Stimulated activated CD4-positive, alpha-beta T cell treated with anti-CD3 and anti-CD28 coated beads, TNF-alpha, amount 100 ng/mL, for 1 hour (primary cell): ENCODE data around the gene THOC6.

Experiments used
- DNase-seq, 3 donors: peaks; one replicate each; pipeline ENCODE4 v3.0.0-alpha.2; 2020; ENCODE audit warnings: low read depth in 3 of 3, low spot score in 1 of 3

Gene THOC6

DNA sequence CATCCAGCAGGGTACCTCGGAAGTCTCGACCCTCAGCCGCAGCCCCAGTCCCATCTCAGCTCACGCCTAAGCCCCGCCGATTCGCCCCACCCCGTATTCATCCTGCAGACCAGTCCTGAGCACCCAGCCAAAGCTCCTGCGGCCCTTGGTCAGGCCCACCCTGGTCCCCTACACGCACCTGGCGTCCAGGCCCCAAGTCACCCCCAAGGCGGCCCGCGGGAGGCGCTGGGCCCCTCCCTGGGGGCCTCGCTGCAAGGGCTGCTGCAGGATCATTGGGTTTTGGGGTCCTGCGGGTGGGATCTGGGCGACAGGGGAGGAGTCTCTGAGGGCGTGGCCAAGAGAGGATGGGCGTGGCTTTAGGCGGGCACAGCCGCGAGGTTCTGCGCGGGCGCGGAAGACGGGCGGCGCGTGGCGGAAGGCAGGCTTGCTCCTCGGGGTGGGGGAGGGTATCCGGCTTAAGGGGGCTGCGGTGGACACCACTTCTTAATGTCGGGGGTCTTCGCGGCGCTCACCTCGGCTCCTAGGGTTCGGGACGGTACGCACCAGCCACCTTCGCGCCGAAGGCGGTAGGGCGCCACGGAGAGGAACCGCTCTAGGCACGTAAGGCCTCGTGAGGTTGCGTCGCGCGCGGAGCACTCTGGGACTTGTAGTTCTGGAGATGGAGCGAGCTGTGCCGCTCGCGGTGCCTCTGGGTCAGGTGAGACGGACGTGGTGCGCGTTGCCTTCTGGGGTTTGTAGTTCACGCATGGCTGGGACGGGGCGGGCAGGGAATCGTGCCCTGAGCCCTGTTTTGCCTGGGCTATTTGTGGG lies at the start of gene THOC6, which contains the start of gene HCFC1R1:
THOC6 (plus strand) TSS at position 367 of the 810 bp plus-strand sequence; CDS start at position 659, 292 bp downstream.
HCFC1R1 (minus strand) TSS at position 274 of the 810 bp plus-strand sequence; CDS start at position 273, 1 bp downstream.
- DNase-seq = peak; percentile 79 to 88 (median 87)

DNA sequence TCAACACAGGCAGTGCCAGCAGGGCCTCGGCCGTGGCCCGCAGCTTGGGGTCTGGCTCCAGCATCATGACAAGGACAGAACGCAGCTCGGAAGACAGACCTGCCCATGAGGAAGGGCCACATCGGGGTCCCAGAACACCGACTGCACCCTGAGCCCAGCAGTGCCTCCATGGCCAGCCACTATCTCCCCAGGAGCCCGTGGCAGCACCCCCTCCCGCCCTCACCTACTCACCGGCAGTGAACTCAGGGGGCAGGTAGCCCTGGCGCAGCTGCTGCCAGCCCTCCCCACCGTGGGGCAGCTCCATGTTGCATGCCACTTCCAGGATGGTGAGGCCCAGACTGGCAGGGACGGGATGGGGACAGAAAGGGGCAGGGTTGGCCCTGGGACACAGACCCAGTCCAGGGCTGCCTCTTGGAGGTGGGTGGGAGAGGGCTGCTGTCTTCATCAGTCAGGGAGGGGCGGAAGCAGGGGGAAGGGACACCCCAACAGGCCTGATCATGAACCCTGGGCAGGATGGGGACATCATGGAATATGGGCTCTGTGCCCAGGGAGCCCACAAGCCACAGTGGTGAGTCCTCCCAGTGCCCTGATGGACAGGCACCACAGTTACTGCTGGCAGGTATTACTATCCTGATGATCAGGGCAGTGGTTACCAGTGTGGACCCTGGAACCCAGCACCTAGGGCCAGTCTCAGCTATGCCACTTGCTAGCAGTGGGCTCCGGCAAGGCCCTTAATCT lies 49.3 kb upstream of the THOC6 start:
- DNase-seq = no peak

DNA sequence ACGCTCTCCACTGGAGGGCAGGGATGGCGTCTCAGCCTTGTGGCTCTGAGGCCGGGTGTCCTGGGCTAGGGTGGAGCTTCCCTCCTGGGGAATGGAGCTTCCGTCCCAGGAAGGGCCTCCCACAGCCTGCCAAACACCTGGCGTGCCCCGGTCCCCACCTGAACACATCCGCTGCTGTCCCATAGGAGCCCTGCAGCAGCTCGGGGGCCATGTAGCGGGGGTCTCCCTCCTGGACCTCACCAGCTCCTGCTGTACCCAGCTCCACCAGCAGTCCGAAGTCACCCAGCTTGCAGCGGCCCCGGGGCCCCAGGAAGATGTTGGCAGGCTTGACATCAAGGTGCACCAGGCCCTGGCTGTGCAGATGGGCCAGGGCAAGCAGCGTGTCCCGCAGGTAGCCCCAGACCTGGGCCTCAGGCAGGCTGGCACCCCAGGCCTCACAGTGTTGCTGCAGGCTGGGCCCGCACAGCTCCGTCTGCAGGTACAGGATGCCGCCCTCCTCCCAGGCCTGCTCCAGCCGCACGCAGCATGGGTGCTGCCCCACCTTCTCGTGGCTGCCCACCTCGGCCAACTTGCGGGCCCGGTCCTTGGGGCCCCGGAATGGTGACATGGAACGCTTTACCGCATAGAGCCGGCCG lies 48.6 kb upstream of the THOC6 start:
- DNase-seq = no peak

- no peak for DNase-seq
These were observed 47.6 kb upstream of the THOC6 start for GRCh38 chr16:2976201-2976600.

DNA sequence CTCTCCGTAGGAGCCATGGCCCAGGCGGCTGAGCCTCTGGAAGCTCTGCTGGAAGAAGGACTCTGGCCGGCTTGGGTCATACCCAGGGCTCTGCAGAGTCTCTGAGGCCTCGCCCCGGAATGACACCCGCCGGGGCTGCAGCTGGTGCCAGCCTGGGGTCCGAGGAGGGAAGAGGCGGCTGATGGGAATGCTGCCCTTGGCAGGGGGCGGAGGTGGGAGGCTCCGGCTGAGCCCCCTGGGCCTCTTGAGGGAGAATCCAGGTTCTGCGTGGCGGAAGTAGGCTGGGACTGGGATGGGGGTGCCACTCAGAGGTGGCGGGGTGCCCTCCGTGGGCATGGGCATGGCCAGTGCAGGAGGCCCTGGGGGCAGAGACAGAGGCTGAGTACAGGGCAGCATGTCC lies 47.2 kb upstream of the THOC6 start:
- no peak for DNase-seq

GRCh38 chr16:2977440-2977839 lies 46.4 kb upstream of the THOC6 start:
- DNase-seq = no peak

- DNase-seq = no peak
These were observed 44.1 kb upstream of the THOC6 start for GRCh38 chr16:2979669-2980226.

DNA sequence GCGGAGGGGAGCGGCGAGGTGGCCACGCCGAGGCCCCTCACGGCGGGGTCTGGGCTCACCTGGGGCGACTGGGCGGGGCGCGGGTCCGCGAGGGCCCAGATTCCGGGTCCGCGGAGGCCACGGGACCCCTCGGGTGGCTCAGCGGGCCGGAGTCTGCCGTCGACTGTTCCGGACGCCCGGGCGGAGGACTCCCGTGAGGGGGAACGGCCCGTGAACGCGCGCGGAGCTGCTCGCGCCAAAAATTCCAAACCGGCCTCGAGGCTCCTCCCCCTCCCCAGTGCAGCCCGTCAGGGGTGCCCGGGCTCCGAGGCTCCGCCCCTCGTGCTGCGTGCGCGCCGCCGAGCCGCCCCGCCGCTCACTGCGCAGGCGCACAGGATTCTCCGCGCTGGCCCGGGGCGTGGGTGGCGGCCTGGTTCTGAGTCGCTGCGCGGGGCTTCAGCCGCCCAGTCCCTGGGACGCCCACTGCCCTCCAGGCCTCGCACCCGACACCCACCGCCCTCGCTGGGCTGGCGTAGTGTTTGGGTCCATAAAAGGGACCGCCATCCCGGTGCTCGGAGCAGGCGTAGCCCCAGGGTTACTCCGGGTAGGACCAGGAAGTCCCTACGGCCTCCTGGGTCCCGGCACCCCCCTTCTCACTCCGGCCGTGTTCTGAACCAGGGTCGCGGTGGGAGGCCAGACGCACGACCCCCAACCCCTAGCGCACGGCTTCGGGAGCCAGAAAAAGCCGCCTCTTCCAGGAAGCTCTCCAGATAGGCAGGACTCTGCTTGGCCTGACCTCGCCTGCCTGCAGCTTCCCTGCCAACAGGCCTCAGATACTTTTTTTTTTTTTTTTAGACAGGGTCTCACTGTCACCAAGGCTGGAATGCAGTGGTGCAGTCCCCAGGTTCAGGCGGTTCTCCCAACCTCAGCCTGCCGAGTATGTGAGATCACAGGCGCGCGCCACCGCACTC lies 43.3 kb upstream of the THOC6 start, which contains the start of gene PKMYT1:
PKMYT1 (minus strand) TSS at position 220 of the 950 bp plus-strand sequence. CDS start 789 bp downstream, outside the sequence.
- peak; percentile 86 to 94 (median 92) for DNase-seq

DNA sequence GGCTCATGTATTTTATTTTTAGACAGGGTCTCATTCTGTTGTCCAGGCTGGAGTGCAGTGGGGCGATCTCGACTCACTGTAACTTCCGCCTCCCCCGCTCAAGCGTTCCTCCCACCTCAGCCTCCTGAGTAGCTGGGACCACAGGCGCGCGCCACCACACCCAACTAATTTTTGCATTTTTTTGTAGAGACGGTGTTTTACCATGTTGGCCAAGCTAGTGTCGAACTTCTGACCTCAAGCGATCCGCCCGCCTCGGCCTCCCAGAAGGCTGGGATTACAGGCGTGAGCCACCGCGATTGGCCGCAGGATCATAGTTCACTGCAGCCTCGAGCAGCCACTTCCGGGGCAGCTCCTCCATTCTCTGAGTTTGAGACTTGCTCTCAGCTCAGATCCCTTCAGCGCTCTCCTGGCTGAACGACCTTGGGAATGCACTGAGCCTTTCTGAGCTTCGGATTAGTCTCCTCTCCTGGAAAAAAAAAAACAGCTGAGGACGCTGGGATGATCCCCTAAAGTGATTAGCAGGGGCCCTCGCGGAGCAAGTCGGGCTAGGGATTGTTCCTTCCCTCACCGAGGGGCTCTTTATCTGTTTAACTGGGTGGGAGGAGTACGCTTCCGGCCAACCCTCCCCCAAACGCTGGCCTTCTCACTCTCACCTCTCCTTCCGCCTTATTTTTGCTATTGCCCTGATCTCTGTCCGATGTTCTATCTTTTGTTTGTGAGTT lies 42.5 kb upstream of the THOC6 start:
- DNase-seq = no peak

DNA sequence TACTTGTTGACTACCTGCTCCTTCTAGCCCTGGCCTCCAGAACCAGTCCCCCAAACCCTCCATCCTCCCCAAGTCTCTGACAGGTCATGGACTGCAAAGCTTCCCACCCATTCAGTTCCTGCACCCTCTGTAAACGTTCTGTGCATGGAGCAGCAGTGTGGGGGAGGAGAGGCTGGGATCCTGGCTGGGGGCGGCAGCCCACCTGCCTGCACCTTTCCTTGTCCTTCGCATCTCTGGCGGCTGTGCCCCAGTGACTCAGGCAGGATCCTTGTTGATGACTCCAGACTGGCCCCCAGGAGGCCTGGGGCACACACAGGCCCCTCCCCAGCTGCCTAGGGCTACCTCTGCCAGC lies 42.0 kb upstream of the THOC6 start:
- no peak for DNase-seq

DNA sequence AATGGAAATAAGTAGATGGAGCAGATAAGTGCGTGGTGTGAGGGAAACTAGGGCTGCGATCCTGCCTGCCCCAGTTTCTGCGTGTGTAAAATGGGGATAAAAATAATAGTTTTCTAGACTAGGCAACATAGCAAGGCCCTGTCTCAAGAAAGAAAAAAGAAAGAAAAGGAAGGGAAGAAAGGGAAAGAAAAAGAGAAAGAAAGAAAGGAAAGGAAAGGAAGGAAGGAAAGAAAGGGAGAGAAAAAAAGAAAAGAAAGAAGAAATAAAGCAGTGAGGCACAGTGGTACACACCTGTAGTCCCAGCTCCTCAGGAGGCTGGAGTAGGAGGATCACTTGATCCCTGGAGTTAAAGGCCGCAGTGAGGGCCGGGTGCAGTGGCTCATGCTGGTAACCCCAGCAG lies 41.4 kb upstream of the THOC6 start:
- no peak for DNase-seq

DNA sequence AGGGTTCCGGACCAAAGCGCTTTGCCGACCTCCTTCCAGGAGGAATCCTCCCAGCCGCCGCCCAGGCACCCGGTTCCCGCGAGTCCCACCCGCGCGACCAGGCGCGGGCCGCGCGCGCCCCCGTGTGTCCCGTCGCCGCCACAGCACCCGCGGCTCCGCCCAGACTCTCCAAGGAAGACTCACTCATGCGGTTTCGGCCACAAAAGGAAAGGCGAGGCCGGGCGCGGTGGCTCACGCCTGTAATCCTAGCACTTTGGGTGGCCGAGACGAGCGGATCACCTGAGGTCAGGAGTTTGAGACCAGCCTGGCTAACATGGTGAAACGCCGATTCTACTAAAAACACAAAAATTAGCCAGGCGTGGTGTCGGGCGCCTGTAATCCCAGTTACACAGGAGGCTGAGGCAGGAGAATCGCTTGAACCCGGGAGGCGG lies 40.1 kb upstream of the THOC6 start:
- DNase-seq = peak in 1 of 3 donors; percentile 68

- DNase-seq = no peak
These were observed 38.4 kb upstream of the THOC6 start for GRCh38 chr16:2985462-2985861.

DNA sequence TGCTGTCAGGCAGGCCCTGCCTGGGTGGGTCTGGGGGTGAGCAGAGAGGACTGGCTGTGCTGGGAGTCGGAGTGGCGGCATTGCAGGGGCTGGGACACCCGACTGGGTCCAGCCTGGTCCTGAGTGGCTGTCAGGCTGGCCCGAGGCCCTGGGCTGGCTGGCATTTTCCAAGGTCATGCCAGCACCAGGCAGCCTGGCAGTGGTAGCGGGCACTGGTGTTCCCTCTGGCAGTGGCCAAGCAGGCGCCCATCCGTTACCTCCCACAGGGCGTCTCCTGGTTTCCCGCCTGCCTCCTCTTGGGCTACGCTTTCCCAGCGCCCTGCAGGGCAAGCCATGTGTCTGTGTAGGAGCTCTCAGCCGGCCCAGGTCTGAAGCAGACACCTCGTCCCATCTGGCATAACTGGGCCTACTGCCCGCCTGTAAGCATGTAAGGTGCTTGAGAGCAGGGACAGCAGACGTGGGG lies 37.9 kb upstream of the THOC6 start:
- DNase-seq = no peak

DNA sequence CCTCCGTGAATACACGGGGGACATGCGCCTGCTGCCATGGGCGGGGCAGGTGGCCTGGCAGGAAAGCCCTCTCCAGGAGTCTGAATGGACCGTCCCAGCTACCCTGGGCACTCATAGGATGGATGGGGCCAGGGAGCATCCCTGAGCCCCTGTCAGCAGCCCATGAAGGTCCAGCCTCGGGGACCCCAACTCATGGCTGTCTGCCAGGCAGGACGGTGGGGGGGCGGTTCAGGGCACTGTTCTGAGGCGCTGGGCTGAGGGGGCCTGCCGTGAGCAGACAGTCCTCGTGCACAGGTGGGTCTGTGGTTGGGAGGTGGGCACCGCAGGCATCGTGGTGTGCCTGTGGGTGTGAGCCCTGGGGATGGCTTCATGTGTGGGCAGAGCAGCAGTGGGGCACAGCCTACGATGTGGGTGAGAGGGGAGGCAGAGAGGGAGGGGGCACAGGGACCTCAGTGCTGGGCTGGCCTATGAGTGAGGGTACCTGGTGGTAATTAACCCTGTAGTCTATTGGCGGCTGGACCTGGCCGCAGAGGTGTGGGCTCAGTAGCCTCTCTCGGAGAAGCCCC lies 37.1 kb upstream of the THOC6 start:
- DNase-seq = no peak

DNA sequence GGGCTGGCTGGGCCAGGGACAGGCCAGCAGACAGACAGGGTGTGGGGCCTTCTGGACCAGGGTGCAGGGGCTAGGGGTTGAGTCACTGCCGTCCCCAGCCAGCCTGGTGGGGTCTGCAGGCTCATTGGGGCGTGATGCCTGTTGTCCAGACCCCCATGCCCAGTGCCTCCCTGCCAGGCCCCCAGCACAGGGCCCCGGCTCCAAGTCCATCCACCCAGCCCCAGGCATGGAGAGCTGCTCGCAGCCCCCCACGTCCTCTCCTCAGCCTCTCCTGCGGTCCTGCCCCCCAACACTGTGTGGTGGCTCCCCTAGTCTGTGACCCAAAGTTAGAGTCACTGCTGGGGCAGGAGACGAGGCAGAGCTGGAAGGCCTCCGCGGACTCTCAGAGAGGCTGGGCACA lies 36.5 kb upstream of the THOC6 start:
- no peak for DNase-seq

DNA sequence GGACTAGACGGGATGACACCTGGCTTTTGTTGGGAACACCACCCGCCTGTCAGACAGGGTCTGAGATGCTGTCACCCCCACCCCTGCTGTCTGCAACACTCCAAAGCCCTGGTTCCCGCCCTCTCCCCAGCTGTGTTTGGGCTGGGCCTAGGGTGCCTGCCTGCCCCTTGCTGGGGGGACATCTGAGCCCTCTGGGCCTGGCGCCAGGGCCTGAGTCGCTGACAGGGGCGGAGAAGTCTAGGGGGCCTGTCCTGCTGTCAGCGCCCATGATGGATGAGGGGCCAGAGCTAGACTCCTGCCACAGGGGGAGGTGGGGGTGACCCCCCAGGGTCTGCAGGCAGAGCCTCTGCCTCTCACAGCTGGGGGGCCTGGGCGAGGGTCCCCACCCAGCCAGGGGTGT lies 36.0 kb upstream of the THOC6 start:
- no peak for DNase-seq

DNA sequence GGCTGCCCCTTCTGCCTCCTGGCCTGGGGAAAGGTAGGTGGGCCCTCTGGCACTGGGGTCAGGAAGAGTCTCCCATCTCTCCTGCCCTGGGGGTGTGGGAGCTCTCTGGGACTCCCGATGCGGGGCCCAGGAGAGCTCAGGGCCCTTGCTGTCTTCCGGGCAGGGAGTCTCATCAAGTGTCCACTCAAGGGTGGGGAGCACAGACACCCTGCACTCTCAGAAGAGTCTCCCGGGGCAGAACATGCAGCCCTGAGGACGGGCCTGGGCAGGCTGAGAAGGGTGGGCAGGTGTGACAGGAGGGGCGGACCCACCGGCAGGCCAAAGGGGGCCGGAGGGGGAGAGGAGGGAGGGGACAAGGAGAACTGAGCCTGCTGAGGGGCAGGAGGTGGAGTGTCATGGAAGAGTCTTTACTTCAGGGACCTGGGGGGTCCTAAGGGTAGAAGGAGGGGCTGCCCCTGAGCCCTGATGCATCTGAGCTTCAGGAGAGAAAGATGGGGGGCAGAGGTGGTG lies 35.2 kb upstream of the THOC6 start:
- DNase-seq = no peak

GRCh38 chr16:2990891-2991290 lies 32.9 kb upstream of the THOC6 start:
- no peak for DNase-seq
